Pancreas (tissue), 10 donors: Measurements from ENCODE around the gene ZFYVE28. TPM values are rescaled to one million over a fixed set of nuclear protein-coding genes. Genes with fewer than 3 reads are reported as not detected.

ENCODE experiments used
- ATAC-seq, 4 donors: fragments of 200-7000 bp; cut with Tn5 transposase; one replicate each; pipeline versions ENCODE4 v1.8.0 to v1.9.1; 2020; ENCODE audit warnings: mild to moderate bottlenecking in 4 of 4, moderate library complexity in 4 of 4
- DNase-seq, 6 donors: peaks; one replicate each; pipeline ENCODE4 v3.0.0-alpha.2; 2020
- FAIRE-seq: peaks from 2 replicates; lab custom pipeline; 2012; peaks lifted over from hg19 to GRCh38; lab: Jason Lieb, UNC
- H3K27ac ChIP-seq, 4 donors: fragments of 200-600 bp; sonication (generic); 1 replicate in 3 of 4; 2 replicates in 1 of 4; pipeline versions ENCODE4 v1.5.0 to v1.8.0; 2020
- H3K27me3 ChIP-seq, 4 donors: fragments of 200-600 bp; one replicate each; pipeline ENCODE4 v1.8.0; 2021
- H3K36me3 ChIP-seq, 3 donors: fragments of 200-600 bp; sonication (generic) in 1 of 3; one replicate each; pipeline versions ENCODE4 v1.5.0 to v1.8.0; 2020 to 2021
- H3K4me1 ChIP-seq, 3 donors: fragments of 200-600 bp; one replicate each; pipeline ENCODE4 v1.8.0; 2021
- H3K4me3 ChIP-seq, 4 donors: fragments of 200-600 bp; sonication (generic) in 2 of 4; one replicate each; pipeline versions ENCODE4 v1.5.0 to v1.8.0; 2020 to 2021
- H3K9me3 ChIP-seq, 4 donors: fragments of 200-600 bp; one replicate each; pipeline ENCODE4 v1.8.0; 2021
- CTCF ChIP-seq, 4 donors: fragments of 200-600 bp; sonication (generic) in 3 of 4; IDR thresholded peaks; one replicate each; pipeline versions ENCODE4 v1.5.0 to v1.8.0; 2021; ENCODE audit warnings: antibody characterized with exemption in 4 of 4
- WGBS, 2 donors: extraction: QIAGEN DNeasy Blood & Tissue Kit; methylation state at CpG; one replicate each; pipeline ENCODE4 v1.1.7; 2013; 5-methylcytosine and 5-hydroxymethylcytosine counted together
- intact Hi-C, 3 donors: fragments of 100-400 bp; cut with DNase I; formaldehyde crosslinking; loops; one replicate each; pipeline versions ENCODE4 v1.11.1 to v1.14.2; 2022
- polyA plus RNA-seq, 2 donors: library from polyadenylated mRNA; stranded (reverse); fragments of 200-250 nt; gene quantifications; one replicate each; pipeline ENCODE4 v1.2.3, GENCODE V29; 2013
- total RNA-seq, 6 donors: library from RNA; stranded (reverse); fragmentation: NEBNext Ultra II Directional in 4 of 6; extraction: Animal tissue kit (Norgen Biotek cat#: 25700) in 4 of 6; gene quantifications; one replicate each; pipeline versions ENCODE4 v1.2.1 to v1.2.4, GENCODE V29; 2021 to 2023
- donor health status: healthy with polysubstance abuse.
- donor health status: DM: no; HTN: no; CAD: no; lungs with moderate emphysema.
- donor health status: DM: no; HTN: no; CAD: no.
- donor health status: control.
- donor health status: control.
- donor health status: Bipolar disorder and iron deficiency.
- donor health status: DM: yes; HTN: yes; CAD: no.
- donor health status: DM: no; HTN: no; CAD: no.
- donor health status: DM: no; HTN: no; CAD: no.
- donor health status: DM: yes; HTN: yes; CAD: no.

Gene ZFYVE28
- total and polyA plus RNA-seq, 8 donors = 3.8 to 13.4 (median 6.0) TPM

GRCh38 chr4:2306773-2307410 is 111.6 kb downstream of the ZFYVE28 start:
- DNase-seq (peak in 1 of 6 donors; percentile 5), ATAC-seq (no peak), FAIRE-seq (no peak)
- TF ChIP-seq CTCF (IDR thresholded peaks at IDR 0.05) = no peak
- H3K4me3 ChIP-seq = no peak overlapping the region
- H3K9me3 ChIP-seq = no peaks in the 10 kb centered on the region
- H3K27me3 ChIP-seq = no peaks in the 10 kb centered on the region
- intact Hi-C loops = no loop called here
- H3K27ac ChIP-seq = no peak overlapping the region
- H3K36me3 ChIP-seq = no peaks in the 10 kb centered on the region
- WGBS, 2 donors = 89 to 93% methylated on average over 10 of the region's 10 CpGs
- H3K4me1 ChIP-seq = no peaks in the 10 kb centered on the region

- Histone ChIP-seq H3K27me3 (no peaks in the 10 kb centered on the region), H3K4me3 (no peak overlapping the region), H3K9me3 (no peaks in the 10 kb centered on the region), H3K27ac (no peak overlapping the region), H3K36me3 (no peaks in the 10 kb centered on the region), H3K4me1 (no peaks in the 10 kb centered on the region)
- no peak for TF ChIP-seq CTCF (IDR thresholded peaks at IDR 0.05)
- peak in 1 of 6 donors; percentile 1 for DNase-seq
- WGBS, 2 donors = 82 to 85% methylated on average over 11 of the region's 11 CpGs
- intact Hi-C loops = no loop called here
- FAIRE-seq = no peak
- no peak for ATAC-seq
Measured at GRCh38 chr4:2305766-2306501, 112.5 kb downstream of the ZFYVE28 start.

DNA sequence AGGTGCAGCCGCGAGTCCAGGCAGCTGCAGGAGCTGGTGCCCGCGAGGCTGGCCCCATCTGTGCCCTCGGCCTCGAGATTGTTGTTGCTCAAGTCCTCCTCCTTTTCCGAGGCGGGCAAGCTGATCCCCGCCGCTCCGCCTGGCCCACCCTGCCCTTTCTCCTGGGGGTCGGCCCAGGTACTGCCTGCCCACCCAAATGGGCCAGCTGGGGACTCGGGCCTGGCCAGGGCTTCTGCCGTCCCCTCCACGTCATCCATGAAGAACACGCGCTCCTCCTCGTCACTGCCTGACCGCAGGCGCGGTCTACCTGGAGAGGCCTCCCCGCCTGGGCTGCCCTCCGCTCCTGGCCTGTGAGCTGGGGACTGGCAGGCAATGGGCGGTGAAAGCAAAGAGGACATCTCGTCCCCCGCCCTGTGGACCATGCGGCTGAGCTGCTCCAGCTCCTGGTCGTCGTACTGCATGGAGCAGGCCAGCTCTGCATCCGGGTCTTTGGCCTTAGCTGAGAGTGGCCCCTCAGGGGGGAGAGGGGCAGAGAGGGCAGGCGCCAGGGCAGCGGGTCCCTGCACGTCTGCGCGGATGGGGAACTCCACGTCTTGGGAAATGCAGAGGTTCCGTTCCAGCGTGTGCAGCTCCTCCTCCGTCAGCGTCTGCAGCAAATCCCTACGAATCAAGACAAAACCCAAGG is 113.4 kb downstream of the ZFYVE28 start:
- TF ChIP-seq CTCF (IDR thresholded peaks at IDR 0.05) = no peak
- 92 to 94% methylated on average over 38 to 41 of the region's 41 CpGs for WGBS, 2 donors

DNA sequence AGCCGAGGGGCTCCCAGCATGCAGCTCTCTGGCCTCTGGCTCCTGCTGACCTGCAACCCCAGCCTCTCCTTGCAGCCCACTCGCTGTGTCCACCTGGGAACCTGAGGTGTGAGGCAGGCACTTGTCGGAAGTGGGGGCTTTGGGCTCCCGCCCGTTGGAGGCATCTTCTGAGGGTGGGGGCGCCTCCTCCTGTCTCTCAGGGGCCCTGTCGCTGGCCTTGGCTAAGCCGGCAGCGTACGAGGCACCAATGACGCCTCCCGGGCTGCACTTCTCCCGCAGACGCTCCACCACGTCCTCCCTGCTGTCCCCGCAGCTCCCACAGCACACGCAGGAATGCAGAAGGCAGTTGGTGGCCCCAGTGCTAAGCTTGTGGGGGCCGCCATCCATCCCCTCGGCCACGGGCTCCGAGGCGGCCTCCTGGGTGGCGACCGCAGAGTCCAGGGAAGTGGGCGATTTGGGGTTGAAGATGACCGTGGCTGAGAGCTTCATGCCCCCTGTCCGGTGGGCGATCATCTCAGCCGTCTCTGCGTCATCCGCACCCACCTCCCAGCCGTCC is 114.0 kb downstream of the ZFYVE28 start:
- no peak overlapping the region for H3K27ac ChIP-seq
- ATAC-seq = no peak
- H3K36me3 ChIP-seq = no peaks in the 10 kb centered on the region
- no peaks in the 10 kb centered on the region for H3K9me3 ChIP-seq
- no peaks in the 10 kb centered on the region for H3K27me3 ChIP-seq
- TF ChIP-seq CTCF (IDR thresholded peaks at IDR 0.05) = no peak
- WGBS, 2 donors = 94 to 98% methylated on average over 32 of the region's 32 CpGs
- H3K4me1 ChIP-seq = no peaks in the 10 kb centered on the region
- H3K4me3 ChIP-seq = no peak overlapping the region
- intact Hi-C loops = no loop called here
- DNase-seq = peak in 1 of 6 donors; percentile 4
- FAIRE-seq = no peak

More for the DNA sequence above, 113.4 kb downstream of the ZFYVE28 start:
- FAIRE-seq (no peak), ATAC-seq (no peak), DNase-seq (peak in 2 of 6 donors; percentile 8 to 70)
- Histone ChIP-seq H3K27me3 (no peaks in the 10 kb centered on the region), H3K9me3 (no peaks in the 10 kb centered on the region), H3K36me3 (no peaks in the 10 kb centered on the region), H3K4me1 (no peaks in the 10 kb centered on the region), H3K27ac (no peak overlapping the region), H3K4me3 (no peak overlapping the region)
- intact Hi-C loops = no loop called here
